GM10847 (cell line): ENCODE results near the gene PTRH1.

Experiments used
- POLR2A ChIP-seq: IDR thresholded peaks from 2 replicates; pipeline ENCODE4 v1.6.1; 2011; ENCODE audit not compliant: insufficient read length; ENCODE audit errors: extremely low read depth

The PTRH1 gene

GRCh38 chr9:127730799-127731410 is 15.4 kb upstream of the PTRH1 start:
- TF ChIP-seq POLR2A, result no peak

- TF ChIP-seq POLR2A, result no peak
These were observed 14.8 kb upstream of the PTRH1 start for GRCh38 chr9:127730262-127730661.

GRCh38 chr9:127729522-127730256 is 14.2 kb upstream of the PTRH1 start:
- TF ChIP-seq POLR2A, result no peak

- no peak for TF ChIP-seq POLR2A
These were observed 13.3 kb upstream of the PTRH1 start for GRCh38 chr9:127728808-127729207.

GRCh38 chr9:127726871-127727270 is 11.4 kb upstream of the PTRH1 start:
- no peak for TF ChIP-seq POLR2A

- no peak for TF ChIP-seq POLR2A
These were observed 8.5 kb upstream of the PTRH1 start for GRCh38 chr9:127724012-127724411.

DNA sequence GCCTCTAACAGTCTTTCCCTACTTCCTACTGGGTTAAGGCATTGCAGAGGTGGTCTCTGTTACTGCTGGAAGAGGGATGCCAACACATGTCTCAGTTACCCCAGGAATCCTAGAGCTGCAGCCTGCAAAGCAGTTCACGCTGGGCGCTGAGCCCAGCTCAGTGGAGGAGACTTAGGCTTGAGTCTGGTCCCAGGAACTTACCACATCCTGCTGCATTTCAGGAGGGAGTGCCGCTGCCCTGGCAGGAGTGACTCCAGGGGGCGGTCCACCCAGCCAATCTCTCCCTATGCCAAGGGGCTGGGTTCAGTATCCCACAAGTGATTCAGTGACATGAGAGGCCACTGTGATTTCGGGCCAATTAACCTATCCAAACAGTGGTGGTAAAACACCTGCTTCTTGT is 8.0 kb upstream of the PTRH1 start:
- no peak for TF ChIP-seq POLR2A

DNA sequence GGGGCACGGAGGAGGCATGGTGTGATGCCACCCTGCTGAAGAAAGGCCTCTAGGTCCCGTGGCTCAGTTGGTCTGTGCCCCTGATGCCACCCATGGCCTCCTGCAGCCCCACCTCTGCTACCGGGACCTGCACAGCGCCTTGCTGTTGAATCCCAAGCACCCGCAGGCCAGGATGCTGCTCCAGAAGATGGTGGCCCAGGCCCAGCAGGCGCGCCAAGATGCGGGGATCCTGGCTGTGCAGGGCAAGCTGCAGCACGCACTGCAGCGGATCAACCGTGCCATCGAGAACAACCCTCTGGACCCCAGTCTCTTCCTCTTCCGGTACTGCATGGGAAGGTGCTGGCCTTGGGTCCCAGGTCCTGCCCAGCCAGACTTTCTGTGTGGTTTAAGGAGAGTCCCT is 7.5 kb upstream of the PTRH1 start:
- no peak for TF ChIP-seq POLR2A

DNA sequence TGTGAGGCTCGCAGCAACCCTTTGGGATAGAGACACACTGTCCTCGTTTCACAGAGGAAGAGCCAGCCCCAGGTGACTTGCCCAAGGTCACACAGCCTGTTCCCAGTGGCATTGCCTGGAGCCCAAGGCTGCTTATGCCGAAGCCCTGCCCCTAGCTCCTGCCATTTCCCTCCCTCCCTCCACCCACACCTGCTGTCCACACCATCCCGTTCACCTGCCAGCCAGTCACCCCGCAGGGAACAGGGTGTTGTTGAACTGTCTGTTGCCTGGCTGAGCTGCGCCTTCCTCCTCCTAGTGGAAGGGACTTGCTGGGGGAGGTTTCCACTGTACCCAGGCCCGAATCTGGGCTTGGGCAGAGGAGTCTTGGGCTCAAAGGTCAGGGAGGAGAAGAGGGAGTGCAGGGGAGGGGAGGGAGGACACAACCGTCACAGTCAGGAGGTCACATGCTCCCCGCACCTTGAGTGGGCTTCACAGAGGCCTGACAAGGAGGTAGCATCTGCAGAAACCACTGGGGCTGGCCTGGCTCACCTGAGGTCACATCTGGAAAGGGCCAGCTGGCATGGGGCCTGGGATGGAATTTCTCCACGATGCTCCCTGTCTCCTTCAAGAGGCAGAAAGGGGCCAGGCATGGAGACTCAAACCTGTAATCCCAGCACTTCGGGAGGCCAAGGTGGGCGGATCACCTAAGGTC is 6.7 kb upstream of the PTRH1 start:
- TF ChIP-seq POLR2A, result no peak

DNA sequence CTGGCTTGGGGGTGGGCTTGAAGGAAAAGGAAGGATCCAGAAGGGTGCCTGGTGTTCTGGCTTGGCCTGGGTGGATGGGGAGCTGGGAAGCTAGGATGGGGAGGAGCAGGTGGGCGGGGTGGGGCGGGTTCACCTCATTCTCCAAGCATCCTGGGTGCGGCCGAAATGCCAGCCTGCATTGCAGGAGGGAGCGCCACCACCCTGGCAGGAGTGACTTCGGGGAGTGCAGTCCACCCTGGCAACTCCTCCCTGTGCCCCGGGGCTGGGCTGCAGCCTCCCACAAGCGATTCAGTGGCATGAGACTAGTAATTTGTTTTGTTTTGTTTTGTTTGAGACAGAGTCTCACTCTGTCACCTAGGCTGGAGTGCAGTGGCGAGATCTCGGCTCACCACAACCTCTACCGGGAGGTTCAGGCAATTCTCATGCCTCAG is 5.9 kb upstream of the PTRH1 start:
- no peak for TF ChIP-seq POLR2A

DNA sequence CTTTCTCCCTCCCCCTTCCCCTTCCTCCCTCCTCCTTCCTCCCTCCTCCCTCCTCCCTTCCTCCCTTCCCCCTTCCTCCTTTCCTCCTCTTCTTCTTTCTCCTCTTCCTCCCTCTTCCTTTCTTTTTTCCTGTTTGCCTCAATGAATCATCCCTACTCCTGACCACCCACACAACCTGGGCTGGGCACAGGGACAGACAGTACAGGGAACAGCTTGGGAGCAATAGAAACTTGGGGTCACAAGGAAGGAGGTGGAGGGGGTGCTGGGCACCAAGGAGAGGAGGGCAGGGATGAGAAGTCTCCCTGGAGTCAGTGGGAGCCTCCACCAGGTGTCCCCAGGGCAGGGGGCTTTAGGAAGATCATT is 5.4 kb upstream of the PTRH1 start:
- no peak for TF ChIP-seq POLR2A

GRCh38 chr9:127720031-127720864 is 4.8 kb upstream of the PTRH1 start:
- no peak for TF ChIP-seq POLR2A

- no peak for TF ChIP-seq POLR2A
These were observed 2.3 kb upstream of the PTRH1 start for GRCh38 chr9:127717766-127718165.

DNA sequence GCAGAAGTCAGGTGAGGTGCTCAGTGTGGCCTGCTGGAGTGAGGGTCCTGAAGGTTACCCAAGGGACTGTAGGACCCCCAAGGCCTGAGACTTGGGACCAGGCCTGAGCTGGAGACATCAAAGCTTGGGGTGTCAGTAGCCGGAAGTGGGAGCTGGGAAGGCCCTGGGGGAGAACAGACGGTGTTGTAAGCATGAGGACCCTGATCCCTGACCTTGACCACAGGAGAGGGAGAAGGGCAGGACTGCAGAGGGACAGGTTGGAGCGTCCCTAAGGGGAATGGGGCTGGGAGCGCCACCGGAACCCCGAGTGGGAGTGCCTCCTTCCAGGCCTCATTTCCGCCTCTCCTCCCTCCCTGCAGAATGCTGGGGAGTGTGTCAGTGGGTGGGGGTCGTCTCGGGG is 949 bp upstream of the PTRH1 start:
- no peak for TF ChIP-seq POLR2A

GRCh38 chr9:127714951-127715469 is 453 bp downstream of the PTRH1 start:
- no peak for TF ChIP-seq POLR2A
